IMR-90 (cell line): Measurements from ENCODE around the gene TAF3. TPM values are rescaled to one million over a fixed set of nuclear protein-coding genes. Genes with fewer than 3 reads are reported as not detected.

ENCODE experiments used
- ATAC-seq: fragments of 200-7000 bp; cut with Tn5 transposase; 2 replicates; pipeline ENCODE4 v1.9.1; 2020; ENCODE audit warnings: low read depth, mild to moderate bottlenecking, moderate library complexity
- BruUV-seq: library from RNA; stranded (reverse); fragments of 400-500 nt; replicated peaks from 2 replicates; lab custom pipeline; 2021; lab: Mats Ljungman, UMichigan
- CTCF ChIA-PET: fragments of 300-600 bp; formaldehyde crosslinking; extraction: SDS; loops from one replicate; lab custom pipeline; 2021; ENCODE audit warnings: antibody characterized with exemption; lab: Yijun Ruan, JAX
- POLR2A ChIA-PET: fragments of 300-600 bp; sonication (Branson Sonifier 250); formaldehyde crosslinking; loops from one replicate; lab custom pipeline; 2022; ENCODE audit warnings: antibody characterized with exemption; ENCODE audit not compliant: unreplicated experiment; lab: Charles Lee
- DNase-seq: peaks from one replicate; pipeline ENCODE4 v3.0.0; 2013
- H2AFZ ChIP-seq: replicated peaks from 2 replicates; pipeline ENCODE3; 2013; ENCODE audit warnings: low read length, mild to moderate bottlenecking; ENCODE audit not compliant: poor library complexity
- H2AK5ac ChIP-seq: 2 replicates; pipeline ENCODE4 v1.6.1; 2013; ENCODE audit warnings: low read depth, low read length, inconsistent platforms
- H2AK9ac ChIP-seq: replicated peaks from 2 replicates; pipeline ENCODE3; 2013; ENCODE audit warnings: mild to moderate bottlenecking, low read depth, low read length, moderate library complexity; ENCODE audit not compliant: poor library complexity
- H2BK120ac ChIP-seq: 2 replicates; pipeline ENCODE4 v1.6.1; 2013; ENCODE audit warnings: low read depth, low read length, inconsistent platforms
- H2BK15ac ChIP-seq: 3 replicates; pipeline ENCODE4 v1.6.1; 2013; ENCODE audit warnings: low read depth, low read length, inconsistent platforms
- H2BK20ac ChIP-seq: 2 replicates; pipeline ENCODE4 v1.6.1; 2013; ENCODE audit warnings: low read depth, mild to moderate bottlenecking, inconsistent platforms, low read length, moderate library complexity
- H2BK5ac ChIP-seq: 2 replicates; pipeline ENCODE4 v1.6.1; 2013; ENCODE audit warnings: mild to moderate bottlenecking, low read depth, low read length, inconsistent platforms; ENCODE audit not compliant: poor library complexity, severe bottlenecking
- H3K14ac ChIP-seq: replicated peaks from 2 replicates; pipeline ENCODE4 v1.6.1; 2013; ENCODE audit warnings: low read depth, low read length, inconsistent platforms
- H3K18ac ChIP-seq: 2 replicates; pipeline ENCODE4 v1.6.1; 2013; ENCODE audit warnings: low read depth, low read length, control low read depth
- H3K23ac ChIP-seq: 2 replicates; pipeline ENCODE4 v1.6.1; 2013; ENCODE audit warnings: low read depth, low read length, inconsistent platforms
- H3K27ac ChIP-seq: 2 replicates; pipeline ENCODE4 v1.5.1; 2013; ENCODE audit warnings: mild to moderate bottlenecking, control low read depth, low read length; ENCODE audit not compliant: insufficient read depth
- H3K27me3 ChIP-seq: 2 replicates; pipeline ENCODE4 v1.6.1; 2013; ENCODE audit warnings: low read length; ENCODE audit not compliant: control insufficient read depth, insufficient read depth
- H3K36me3 ChIP-seq: 2 replicates; pipeline ENCODE4 v1.6.1; 2013; ENCODE audit warnings: low read length, mixed read lengths; ENCODE audit not compliant: control insufficient read depth, insufficient read depth
- H3K4ac ChIP-seq: 2 replicates; pipeline ENCODE4 v1.6.1; 2013; ENCODE audit warnings: low read depth, low read length, inconsistent platforms
- H3K4me1 ChIP-seq: 2 replicates; pipeline ENCODE4 v1.6.1; 2013; ENCODE audit warnings: low read length, mixed read lengths; ENCODE audit not compliant: control insufficient read depth, insufficient read depth
- H3K4me2 ChIP-seq: 2 replicates; pipeline ENCODE4 v1.6.1; 2013; ENCODE audit warnings: low read depth, mild to moderate bottlenecking, control low read depth, low read length, moderate library complexity
- H3K4me3 ChIP-seq: 2 replicates; pipeline ENCODE4 v1.5.1; 2013; ENCODE audit warnings: low read depth, mild to moderate bottlenecking, control low read depth, low read length, moderate library complexity; ENCODE audit not compliant: insufficient read depth
- H3K56ac ChIP-seq: 2 replicates; pipeline ENCODE4 v1.6.1; 2013; ENCODE audit warnings: low read length, inconsistent platforms; ENCODE audit not compliant: insufficient read depth; ENCODE audit errors: extremely low read depth
- H3K79me1 ChIP-seq, 2 experiments: 2 replicates each; pipeline ENCODE4 v1.6.1; 2013; ENCODE audit warnings: low read length in 2 of 2, inconsistent platforms in 1 of 2, low read depth in 1 of 2
- H3K9ac ChIP-seq: 2 replicates; pipeline ENCODE4 v1.6.1; 2013; ENCODE audit warnings: low read depth, low read length, control low read depth
- H3K9me1 ChIP-seq: 2 replicates; pipeline ENCODE4 v1.6.1; 2013; ENCODE audit warnings: low read length, inconsistent platforms; ENCODE audit not compliant: insufficient read depth
- H3K9me3 ChIP-seq: 2 replicates; pipeline ENCODE4 v1.6.1; 2013; ENCODE audit warnings: low read length; ENCODE audit not compliant: control insufficient read depth, insufficient read depth
- H4K20me1 ChIP-seq: 2 replicates; pipeline ENCODE4 v1.6.1; 2013; ENCODE audit warnings: low read length, inconsistent platforms; ENCODE audit not compliant: insufficient read depth
- H4K5ac ChIP-seq: 2 replicates; pipeline ENCODE4 v1.6.1; 2013; ENCODE audit warnings: mild to moderate bottlenecking, low read depth, low read length, control low read depth
- H4K8ac ChIP-seq, 2 experiments: 2 replicates each; pipeline ENCODE4 v1.6.1; 2013; ENCODE audit warnings: low read depth in 2 of 2, low read length in 2 of 2, control low read depth in 1 of 2, inconsistent platforms in 1 of 2
- H4K91ac ChIP-seq: 2 replicates; pipeline ENCODE4 v1.6.1; 2013; ENCODE audit warnings: low read depth, low read length, inconsistent platforms; ENCODE audit not compliant: insufficient read depth
- BHLHE40 ChIP-seq: fragments of 150-350 bp; IDR thresholded peaks from 2 replicates; pipeline ENCODE4 v1.6.1; 2016; ENCODE audit warnings: mild to moderate bottlenecking, low read depth, low read length
- CEBPB ChIP-seq: IDR thresholded peaks from 2 replicates; pipeline ENCODE4 v1.6.1; 2012; ENCODE audit warnings: low read depth, low read length, improper control_type of control experiment
- CTCF ChIP-seq: conservative IDR thresholded peaks from 2 replicates; pipeline ENCODE4 v1.5.1; 2012; ENCODE audit warnings: mild to moderate bottlenecking, low read depth, low read length, improper control_type of control experiment
- FOS ChIP-seq: fragments of 150-350 bp; IDR thresholded peaks from 2 replicates; pipeline ENCODE4 v1.6.1; 2016; ENCODE audit warnings: low read depth, low read length
- MAFK ChIP-seq: IDR thresholded peaks from 2 replicates; pipeline ENCODE4 v1.6.1; 2012; ENCODE audit warnings: low read depth, low read length, improper control_type of control experiment
- MAZ ChIP-seq: IDR thresholded peaks from 2 replicates; pipeline ENCODE4 v1.6.1; 2012; ENCODE audit warnings: low read depth, mild to moderate bottlenecking, low read length, improper control_type of control experiment, moderate library complexity, borderline replicate concordance
- MXI1 ChIP-seq: IDR thresholded peaks from 2 replicates; pipeline ENCODE4 v1.6.1; 2012; ENCODE audit warnings: low read depth, mild to moderate bottlenecking, low read length, moderate library complexity, borderline replicate concordance
- NFE2L2 ChIP-seq: fragments of 150-350 bp; IDR thresholded peaks from 2 replicates; pipeline ENCODE4 v1.6.1; 2016; ENCODE audit warnings: low read depth, mild to moderate bottlenecking, low read length
- RFX5 ChIP-seq: IDR thresholded peaks from 2 replicates; pipeline ENCODE4 v1.8.0; 2012; ENCODE audit warnings: low read depth, mild to moderate bottlenecking, low read length, moderate library complexity
- SMC3 ChIP-seq: fragments of 150-350 bp; IDR thresholded peaks from 2 replicates; pipeline ENCODE4 v1.6.1; 2016; ENCODE audit warnings: low read depth, mild to moderate bottlenecking, antibody characterized with exemption, low read length, moderate library complexity
- USF2 ChIP-seq: fragments of 150-350 bp; IDR thresholded peaks from 2 replicates; pipeline ENCODE4 v1.6.1; 2017; ENCODE audit warnings: mild to moderate bottlenecking, antibody characterized with exemption, low read length, low read depth
- WGBS, 2 experiments: methylation state at CpG; one replicate each; pipeline versions ENCODE4 v1.1.5 to v1.1.7; 2013; ENCODE audit warnings: missing lambda C conversion rate in 2 of 2; ENCODE audit not compliant: insufficient read length in 1 of 2; ENCODE audit errors: extremely low coverage in 2 of 2; 5-methylcytosine and 5-hydroxymethylcytosine counted together
- dilution Hi-C: fragments of 300-500 bp; cut with HindIII; formaldehyde crosslinking; loops from one replicate; pipeline ENCODE4 v1.14.3; 2018; ENCODE audit warnings: low sequenced_read_pairs; ENCODE audit not compliant: unreplicated experiment
- in situ Hi-C: fragments of 300-500 bp; cut with MboI; formaldehyde crosslinking; loops from 3 replicates; pipeline ENCODE4 v1.14.3; 2019; ENCODE audit warnings: low sequenced_read_pairs, inconsistent platforms, mixed read lengths
- intact Hi-C: fragments of 100-400 bp; cut with micrococcal nuclease; formaldehyde crosslinking; loops from 2 replicates; pipeline ENCODE4 v1.10.0; 2022
- polyA plus RNA-seq, 3 experiments: library from polyadenylated mRNA; depleted of rRNA; stranded (reverse); fragments of >200 nt; gene quantifications; 2 replicates each; pipeline ENCODE4 v1.2.3, GENCODE V29; 2012; ENCODE audit warnings: low replicate concordance in 1 of 3
- total RNA-seq: library from RNA; depleted of rRNA; stranded (reverse); fragments of >200 nt; gene quantifications from 2 replicates; pipeline ENCODE4 v1.2.3, GENCODE V29; 2012

Gene TAF3
- total and polyA plus RNA-seq, 2 of the 4 experiments (the other 2 are of a cell fraction) = 1.4 to 2.3 TPM

GRCh38 chr10:8033812-8034465 lies 215.6 kb downstream of the TAF3 start:
- in situ Hi-C loops = no loop called here
- no TSS peak for BruUV-seq
- Histone ChIP-seq H4K8ac (no peak overlapping the region), H3K79me1 (no peaks in the 10 kb centered on the region), H3K56ac (no peak overlapping the region), H3K4ac (no peak overlapping the region), H2BK15ac (no peak overlapping the region), H4K5ac (no peak overlapping the region), H3K9me3 (peaks cover 16% of the 10 kb centered on the region), H4K20me1 (no peaks in the 10 kb centered on the region; the same call in 1 of the 2 replicates), H3K9me1 (no peaks in the 10 kb centered on the region), H4K91ac (no peak overlapping the region), H2AK9ac (no peak overlapping the region), H3K36me3 (no peaks in the 10 kb centered on the region), H3K27me3 (peaks cover 78% of the 10 kb centered on the region), H2AK5ac (no peak overlapping the region), H3K23ac (no peak overlapping the region), H2BK5ac (no peak overlapping the region), H3K4me1 (no peaks in the 10 kb centered on the region; the same call in 1 of the 2 replicates), H3K27ac (no peak overlapping the region), H3K4me2 (no peak overlapping the region), H3K14ac (no peak overlapping the region), H3K9ac (no peak overlapping the region), H3K18ac (no peak overlapping the region), H3K4me3 (no peak overlapping the region), H2BK120ac (no peak overlapping the region), H2AFZ (peak overlapping the region; percentile 70), H2BK20ac (no peak overlapping the region)
- CTCF ChIA-PET = interaction anchor here (0.7 kb wide), 1 partner anchor 12 kb away, joined by 4 read pairs; no protein-coding TSS in a partner anchor
- intact Hi-C loops = no loop called here
- no peak for DNase-seq
- dilution Hi-C loops = no loop called here
- WGBS, 2 experiments = 5% methylated on average over 8 of the region's 45 CpGs; no CpG with 5 or more reads in 1 of the 2 experiments
- POLR2A ChIA-PET = no interaction called here
- no peak for TF ChIP-seq CTCF
- TF ChIP-seq BHLHE40 = no peak
- no peak for TF ChIP-seq FOS
- TF ChIP-seq MAFK = no peak
- no peak for TF ChIP-seq MXI1
- TF ChIP-seq USF2 = no peak
- no peak for TF ChIP-seq CEBPB
- TF ChIP-seq RFX5 = no peak
- no peak for TF ChIP-seq MAZ
- TF ChIP-seq SMC3 = no peak
- TF ChIP-seq NFE2L2 = no peak
- ATAC-seq = peak; percentile 27
